Activated CD4-positive, alpha-beta T cell treated with anti-CD3 and anti-CD28 coated beads for 36 hours (primary cell): ENCODE results near the gene CCDC80. TPM values are rescaled to one million over a fixed set of nuclear protein-coding genes. Genes with fewer than 3 reads are reported as not detected.
A peak's percentile ranks its signal among the peaks of the same experiment; 100 is the strongest.
"Not testable (repeated sequence)": the region's sequence is repeated elsewhere in the genome, so short reads cannot be mapped to it uniquely, and the experiment has no call there.

Experiments used
- ATAC-seq: fragments of 200-7000 bp; cut with Tn5 transposase; one replicate; pipeline ENCODE4 v1.10.0; 2021; ENCODE audit warnings: mild to moderate bottlenecking, moderate library complexity
- CTCF ChIA-PET: fragments of 350-600 bp; sonication (Branson Sonifier 250); formaldehyde crosslinking; loops from one replicate; lab custom pipeline; 2021; ENCODE audit warnings: antibody characterized with exemption; lab: Charles Lee
- POLR2A ChIA-PET: fragments of 350-600 bp; sonication (Branson Sonifier 250); formaldehyde crosslinking; loops from one replicate; lab custom pipeline; 2021; ENCODE audit warnings: antibody characterized with exemption, inconsistent platforms; lab: Charles Lee
- DNase-seq: peaks from one replicate; pipeline ENCODE4 v3.0.0-alpha.2; 2020
- H3K27ac Mint-ChIP-seq: one replicate; pipeline ENCODE4 v1.8.0; 2021; ENCODE audit warnings: mixed read lengths
- H3K27me3 Mint-ChIP-seq: one replicate; pipeline ENCODE4 v1.8.0; 2021; ENCODE audit warnings: mixed read lengths
- H3K36me3 Mint-ChIP-seq: one replicate; pipeline ENCODE4 v1.8.0; 2021; ENCODE audit warnings: low read depth, mixed read lengths
- H3K4me1 Mint-ChIP-seq: one replicate; pipeline ENCODE4 v1.8.0; 2021; ENCODE audit warnings: mixed read lengths
- H3K4me3 Mint-ChIP-seq: one replicate; pipeline ENCODE4 v1.8.0; 2021; ENCODE audit warnings: mild to moderate bottlenecking, moderate library complexity, mixed read lengths
- H3K9me3 Mint-ChIP-seq: one replicate; pipeline ENCODE4 v1.8.0; 2021; ENCODE audit warnings: low read depth, mixed read lengths
- intact Hi-C, 2 experiments: fragments of 100-400 bp; cut with DNase I in 1 of 2; cut with micrococcal nuclease in 1 of 2; formaldehyde crosslinking; loops; one replicate each; pipeline versions ENCODE4 v1.14.2 to v1.15.1; 2022 to 2024; cut with DNase I, micrococcal nuclease
- total RNA-seq, 2 experiments: library from RNA; stranded (reverse); gene quantifications; one replicate each; pipeline ENCODE4 v1.2.3, GENCODE V29; 2021

Gene CCDC80
- total RNA-seq, 2 experiments from 2014 or later = not detected

GRCh38 chr3:112583105-112583504, 57.8 kb downstream of the CCDC80 start:
- ATAC-seq = no peak
- Mint-ChIP-seq H3K4me1 (peaks cover 9% of the 10 kb centered on the region), H3K4me3 (no peak overlapping the region), H3K9me3 (no peaks in the 10 kb centered on the region), H3K27me3 (no peaks in the 10 kb centered on the region), H3K27ac (no peak overlapping the region), H3K36me3 (peaks cover 25% of the 10 kb centered on the region)
- DNase-seq = no peak
- intact Hi-C loops = loop anchor here (2.0 to 5.0 kb wide), 4 partner anchors 60 to 396 kb away; no protein-coding TSS in a partner anchor
- ChIA-PET POLR2A (no interaction called here), CTCF (interaction anchor here (0.6 to 2.8 kb wide), 22 partner anchors 9 to 706 kb away, joined by 3 to 17 read pairs (median 4); no protein-coding TSS in a partner anchor)

- CTCF ChIA-PET = interaction anchor here (0.6 to 2.8 kb wide), 36 partner anchors 8 to 706 kb away, joined by 3 to 17 read pairs (median 4); partner anchors contain the start of gene SLC9C1
- Mint-ChIP-seq H3K4me1 (peaks cover 9% of the 10 kb centered on the region), H3K36me3 (peaks cover 20% of the 10 kb centered on the region), H3K27me3 (no peaks in the 10 kb centered on the region), H3K4me3 (no peak overlapping the region), H3K27ac (no peak overlapping the region), H3K9me3 (no peaks in the 10 kb centered on the region)
- POLR2A ChIA-PET = no interaction called here
- DNase-seq = peak; percentile 65
- intact Hi-C loops = loop anchor here (2.0 to 5.0 kb wide), 4 partner anchors 60 to 396 kb away; no protein-coding TSS in a partner anchor
- peak; percentile 69 for ATAC-seq
These were observed 58.6 kb downstream of the CCDC80 start for GRCh38 chr3:112582244-112582874.

GRCh38 chr3:112579697-112580096, 61.2 kb downstream of the CCDC80 start:
- Mint-ChIP-seq H3K36me3 (peaks cover 9% of the 10 kb centered on the region), H3K27ac (no peak overlapping the region), H3K9me3 (no peaks in the 10 kb centered on the region), H3K27me3 (no peaks in the 10 kb centered on the region), H3K4me1 (peaks cover 9% of the 10 kb centered on the region), H3K4me3 (no peak overlapping the region)
- ATAC-seq = no peak
- ChIA-PET CTCF (interaction anchor here (0.8 kb wide), 1 partner anchor 155 kb away, joined by 3 read pairs; no protein-coding TSS in a partner anchor), POLR2A (no interaction called here)
- DNase-seq = no peak
- intact Hi-C loops = loop anchor here (5.0 kb wide), 1 partner anchor 233 kb away; no protein-coding TSS in a partner anchor

GRCh38 chr3:112579232-112579631, 61.7 kb downstream of the CCDC80 start:
- no peak overlapping the region for H3K4me3 Mint-ChIP-seq
- no peak overlapping the region for H3K27ac Mint-ChIP-seq
- CTCF ChIA-PET = interaction anchor here (0.8 kb wide), 1 partner anchor 155 kb away, joined by 3 read pairs; no protein-coding TSS in a partner anchor
- intact Hi-C loops = no loop called here
- H3K27me3 Mint-ChIP-seq = no peaks in the 10 kb centered on the region
- H3K9me3 Mint-ChIP-seq = no peaks in the 10 kb centered on the region
- no peak for ATAC-seq
- peaks cover 9% of the 10 kb centered on the region for H3K4me1 Mint-ChIP-seq
- POLR2A ChIA-PET = no interaction called here
- no peak for DNase-seq
- H3K36me3 Mint-ChIP-seq = peaks cover 5% of the 10 kb centered on the region

- POLR2A ChIA-PET = interaction anchor here (0.8 kb wide), 1 partner anchor 973 kb away, joined by 3 read pairs; no protein-coding TSS in a partner anchor
- Mint-ChIP-seq H3K36me3 (peaks cover 27% of the 10 kb centered on the region), H3K27me3 (no peaks in the 10 kb centered on the region), H3K4me3 (no peak overlapping the region), H3K27ac (no peak overlapping the region), H3K4me1 (peaks cover 5% of the 10 kb centered on the region), H3K9me3 (no peaks in the 10 kb centered on the region)
- intact Hi-C loops = no loop called here
- DNase-seq (no peak), ATAC-seq (no peak)
- CTCF ChIA-PET = interaction anchor here (0.7 kb wide), 1 partner anchor 419 kb away, joined by 3 read pairs; no protein-coding TSS in a partner anchor
These were observed 68.2 kb downstream of the CCDC80 start for GRCh38 chr3:112572701-112573100.

GRCh38 chr3:112569265-112569664, 71.7 kb downstream of the CCDC80 start:
- no peak overlapping the region for H3K27ac Mint-ChIP-seq
- H3K36me3 Mint-ChIP-seq = peaks cover 31% of the 10 kb centered on the region
- no peaks in the 10 kb centered on the region for H3K9me3 Mint-ChIP-seq
- H3K4me3 Mint-ChIP-seq = no peak overlapping the region
- CTCF ChIA-PET = interaction anchor here (0.7 to 1.3 kb wide), 5 partner anchors 9 to 1008 kb away, joined by 3 to 9 read pairs (median 3); no protein-coding TSS in a partner anchor
- no peak for ATAC-seq
- intact Hi-C loops = no loop called here
- H3K27me3 Mint-ChIP-seq = no peaks in the 10 kb centered on the region
- POLR2A ChIA-PET = no interaction called here
- DNase-seq = no peak
- H3K4me1 Mint-ChIP-seq = peaks cover 13% of the 10 kb centered on the region

GRCh38 chr3:112568642-112569041, 72.3 kb downstream of the CCDC80 start:
- ATAC-seq = no peak
- Mint-ChIP-seq H3K9me3 (no peaks in the 10 kb centered on the region), H3K4me3 (no peak overlapping the region), H3K27ac (no peak overlapping the region), H3K4me1 (peaks cover 17% of the 10 kb centered on the region), H3K27me3 (no peaks in the 10 kb centered on the region), H3K36me3 (peaks cover 33% of the 10 kb centered on the region)
- intact Hi-C loops = no loop called here
- CTCF ChIA-PET = interaction anchor here (0.8 to 1.3 kb wide), 4 partner anchors 10 to 1009 kb away, joined by 3 to 9 read pairs (median 4); no protein-coding TSS in a partner anchor
- POLR2A ChIA-PET = no interaction called here
- no peak for DNase-seq

- no peak overlapping the region for H3K4me3 Mint-ChIP-seq
- no peak overlapping the region for H3K27ac Mint-ChIP-seq
- POLR2A ChIA-PET = no interaction called here
- CTCF ChIA-PET = no interaction called here
- ATAC-seq (no peak), DNase-seq (no peak)
- H3K27me3 Mint-ChIP-seq = no peaks in the 10 kb centered on the region
- no peaks in the 10 kb centered on the region for H3K9me3 Mint-ChIP-seq
- peaks cover 30% of the 10 kb centered on the region for H3K4me1 Mint-ChIP-seq
- intact Hi-C loops = loop anchor here (5.0 kb wide), 4 partner anchors 412 to 1132 kb away; partner anchors contain the start of genes GTPBP8 (in 2 of the 2), CD200R1 (in 1 of the 2) and USF3 (in 1 of the 2)
- H3K36me3 Mint-ChIP-seq = peaks cover 15% of the 10 kb centered on the region
These were observed 76.0 kb downstream of the CCDC80 start for GRCh38 chr3:112564940-112565305.

- H3K4me3 Mint-ChIP-seq, ATAC-seq, CTCF ChIA-PET, H3K27me3 Mint-ChIP-seq, DNase-seq, H3K27ac Mint-ChIP-seq, H3K9me3 Mint-ChIP-seq, POLR2A ChIA-PET: not testable (repeated sequence)
- intact Hi-C loops = loop anchor here (5.0 kb wide), 4 partner anchors 413 to 1133 kb away; partner anchors contain the start of genes GTPBP8 (in 2 of the 2), CD200R1 (in 1 of the 2) and USF3 (in 1 of the 2)
- peaks cover 36% of the 10 kb centered on the region for H3K4me1 Mint-ChIP-seq
- peaks cover 13% of the 10 kb centered on the region for H3K36me3 Mint-ChIP-seq
These were observed 76.5 kb downstream of the CCDC80 start for GRCh38 chr3:112564247-112564939.

- POLR2A ChIA-PET = interaction anchor here (0.6 to 1.2 kb wide), 5 partner anchors 14 to 457 kb away, joined by 3 to 7 read pairs (median 3); partner anchors contain the start of gene CD200
- ATAC-seq (peak; percentile 81), DNase-seq (peak; percentile 99)
- CTCF ChIA-PET = interaction anchor here (0.6 to 1.4 kb wide), 8 partner anchors 10 to 417 kb away, joined by 3 to 4 read pairs (median 3); no protein-coding TSS in a partner anchor
- H3K36me3 Mint-ChIP-seq = peaks cover 18% of the 10 kb centered on the region
- intact Hi-C loops = loop anchor here (1.0 to 5.0 kb wide), 11 partner anchors 41 to 1185 kb away; partner anchors contain the start of genes GTPBP8 (in 2 of the 2), ATP6V1A (in 1 of the 2), CD200R1 (in 1 of the 2) and NAA50 (in 1 of the 2)
- peaks cover 35% of the 10 kb centered on the region for H3K4me1 Mint-ChIP-seq
- H3K27ac Mint-ChIP-seq = peak within 1 kb of the TSS; percentile 98
- H3K27me3 Mint-ChIP-seq = no peaks in the 10 kb centered on the region
- no peaks in the 10 kb centered on the region for H3K9me3 Mint-ChIP-seq
- peak within 1 kb of the TSS; percentile 97 for H3K4me3 Mint-ChIP-seq
These were observed 79.0 kb downstream of the CCDC80 start, which contains the start of the genes ATG3 and SLC35A5 for GRCh38 chr3:112561734-112562529. Gene ATG3, minus strand, starts transcription at chr3:112561962. Its CDS starts 434 bp downstream, at chr3:112561528. Gene SLC35A5, plus strand, starts transcription at chr3:112562045. Its CDS starts 1,359 bp downstream, at chr3:112563404.
